Measurements from ENCODE around the gene LMAN2.

DNA sequence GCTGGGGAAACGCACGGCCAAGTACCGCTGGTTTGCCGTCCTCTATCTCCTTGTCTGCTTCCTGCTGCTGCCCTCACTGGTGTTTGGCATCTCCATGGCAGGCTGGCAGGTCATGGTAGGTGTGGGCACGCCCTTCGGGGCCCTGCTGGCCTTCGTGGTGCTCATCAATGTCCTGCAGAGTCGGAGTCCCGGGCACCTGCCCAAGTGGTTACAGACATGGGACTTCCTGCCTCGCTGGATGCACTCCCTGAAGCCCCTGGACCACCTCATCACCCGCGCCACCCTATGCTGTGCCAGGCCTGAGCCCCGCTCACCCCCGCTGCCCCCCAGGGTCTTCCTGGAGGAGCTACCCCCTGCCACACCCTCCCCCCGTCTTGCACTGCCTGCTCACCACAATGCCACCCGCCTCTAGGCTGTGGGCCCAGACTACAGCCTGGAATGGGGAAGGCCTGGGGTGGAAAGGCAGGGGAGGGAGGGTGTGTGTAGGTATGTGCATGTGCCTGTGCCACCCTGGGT, 46.5 kb upstream of the LMAN2 start:
- TF ChIP-seq, protein P1, sequence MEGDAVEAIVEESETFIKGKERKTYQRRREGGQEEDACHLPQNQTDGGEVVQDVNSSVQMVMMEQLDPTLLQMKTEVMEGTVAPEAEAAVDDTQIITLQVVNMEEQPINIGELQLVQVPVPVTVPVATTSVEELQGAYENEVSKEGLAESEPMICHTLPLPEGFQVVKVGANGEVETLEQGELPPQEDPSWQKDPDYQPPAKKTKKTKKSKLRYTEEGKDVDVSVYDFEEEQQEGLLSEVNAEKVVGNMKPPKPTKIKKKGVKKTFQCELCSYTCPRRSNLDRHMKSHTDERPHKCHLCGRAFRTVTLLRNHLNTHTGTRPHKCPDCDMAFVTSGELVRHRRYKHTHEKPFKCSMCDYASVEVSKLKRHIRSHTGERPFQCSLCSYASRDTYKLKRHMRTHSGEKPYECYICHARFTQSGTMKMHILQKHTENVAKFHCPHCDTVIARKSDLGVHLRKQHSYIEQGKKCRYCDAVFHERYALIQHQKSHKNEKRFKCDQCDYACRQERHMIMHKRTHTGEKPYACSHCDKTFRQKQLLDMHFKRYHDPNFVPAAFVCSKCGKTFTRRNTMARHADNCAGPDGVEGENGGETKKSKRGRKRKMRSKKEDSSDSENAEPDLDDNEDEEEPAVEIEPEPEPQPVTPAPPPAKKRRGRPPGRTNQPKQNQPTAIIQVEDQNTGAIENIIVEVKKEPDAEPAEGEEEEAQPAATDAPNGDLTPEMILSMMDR (IDR thresholded peaks at IDR 0.05): no peak
- TF ChIP-seq EP300 (IDR thresholded peaks at IDR 0.05; ENCODE audit: low read depth) (no peak), POLR2A (IDR thresholded peaks at IDR 0.05) (no peak)

All from transverse colon (tissue), 3 donors.